Activated CD4-positive, CD25-positive, alpha-beta regulatory T cell (primary cell): Measurements from ENCODE around the gene ZNF169.
"Not testable (repeated sequence)": the region's sequence is repeated elsewhere in the genome, so short reads cannot be mapped to it uniquely, and the experiment has no call there.

Experiments
- DNase-seq, 4 experiments: peaks; one replicate each; lab custom pipeline; 2025; lab: John Stamatoyannopoulos, UW

Gene ZNF169

DNA sequence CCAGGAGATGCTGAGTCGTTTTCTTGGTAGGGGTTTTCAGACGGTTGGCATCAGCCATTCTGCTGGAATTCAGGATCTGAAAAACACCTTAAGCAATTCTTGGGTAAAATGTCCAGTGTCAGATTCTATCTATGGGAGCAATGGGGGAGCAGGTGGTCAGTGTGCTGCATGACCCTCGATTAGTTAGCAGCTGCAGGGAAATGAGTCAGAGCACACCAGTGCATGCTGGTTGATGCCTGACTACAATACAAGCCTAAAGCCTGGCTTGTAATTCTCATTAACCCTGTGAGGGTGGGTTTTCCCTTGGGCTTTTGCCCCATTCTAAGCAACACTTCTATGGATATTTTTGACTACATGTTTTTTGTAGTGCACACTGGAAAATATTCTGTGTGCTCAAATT, 89.7 kb downstream of the ZNF169 start:
- not testable (repeated sequence) for DNase-seq
